ENCODE measurements around the gene GLI1. TPM values are rescaled to one million over a fixed set of nuclear protein-coding genes. Genes with fewer than 3 reads are reported as not detected.
"Not testable (repeated sequence)": the region's sequence is repeated elsewhere in the genome, so short reads cannot be mapped to it uniquely, and the experiment has no call there.

The GLI1 gene
- total RNA-seq, 2 donors from 2014 or later = 1.8 to 1.9 TPM

DNA sequence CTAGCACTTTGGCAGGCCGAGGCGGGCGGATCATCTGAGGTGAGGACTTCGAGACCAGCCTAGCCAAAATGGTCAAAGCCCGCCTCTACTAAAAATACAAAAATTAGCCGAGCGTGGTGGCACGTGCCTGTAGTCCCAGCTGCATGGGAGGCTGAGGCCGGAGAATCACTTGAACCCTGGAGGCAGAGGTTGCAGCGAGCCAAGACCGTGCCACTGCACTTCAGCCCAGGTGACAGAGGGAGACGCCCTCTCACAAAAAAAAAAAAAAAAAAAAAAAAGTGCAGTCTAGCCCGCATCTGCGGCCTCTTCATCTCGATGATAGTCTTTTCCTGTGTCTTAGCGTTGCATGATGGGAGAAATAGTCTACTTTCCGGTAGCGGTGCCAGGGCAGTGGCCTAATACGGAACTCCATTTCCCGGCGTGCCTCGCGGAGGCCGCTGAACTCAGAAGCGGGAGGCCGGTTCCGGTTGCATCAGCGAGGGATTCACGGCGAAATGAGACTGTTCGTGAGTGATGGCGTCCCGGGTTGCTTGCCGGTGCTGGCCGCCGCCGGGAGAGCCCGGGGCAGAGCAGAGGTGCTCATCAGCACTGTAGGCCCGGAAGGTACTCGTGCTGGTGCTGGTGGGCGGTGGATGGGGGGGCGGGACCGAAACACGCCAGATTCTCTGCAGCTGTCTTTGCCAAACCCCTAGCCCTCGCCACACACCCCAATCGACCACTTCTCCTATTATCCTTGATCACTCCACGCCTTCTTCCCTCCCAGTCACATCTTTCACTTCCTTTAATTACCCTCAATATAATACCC lies 28.2 kb downstream of the GLI1 start, which contains the start of gene MARS1:
Gene MARS1 (plus strand): TSS at position 472 of the 805 bp plus-strand sequence. CDS start 23 bp downstream, at position 495.
- intact Hi-C loops (cut with DNase I, micrococcal nuclease) = no loop called here
- ATAC-seq (peak; percentile 99), DNase-seq (peak; percentile 94 to 96)

DNA sequence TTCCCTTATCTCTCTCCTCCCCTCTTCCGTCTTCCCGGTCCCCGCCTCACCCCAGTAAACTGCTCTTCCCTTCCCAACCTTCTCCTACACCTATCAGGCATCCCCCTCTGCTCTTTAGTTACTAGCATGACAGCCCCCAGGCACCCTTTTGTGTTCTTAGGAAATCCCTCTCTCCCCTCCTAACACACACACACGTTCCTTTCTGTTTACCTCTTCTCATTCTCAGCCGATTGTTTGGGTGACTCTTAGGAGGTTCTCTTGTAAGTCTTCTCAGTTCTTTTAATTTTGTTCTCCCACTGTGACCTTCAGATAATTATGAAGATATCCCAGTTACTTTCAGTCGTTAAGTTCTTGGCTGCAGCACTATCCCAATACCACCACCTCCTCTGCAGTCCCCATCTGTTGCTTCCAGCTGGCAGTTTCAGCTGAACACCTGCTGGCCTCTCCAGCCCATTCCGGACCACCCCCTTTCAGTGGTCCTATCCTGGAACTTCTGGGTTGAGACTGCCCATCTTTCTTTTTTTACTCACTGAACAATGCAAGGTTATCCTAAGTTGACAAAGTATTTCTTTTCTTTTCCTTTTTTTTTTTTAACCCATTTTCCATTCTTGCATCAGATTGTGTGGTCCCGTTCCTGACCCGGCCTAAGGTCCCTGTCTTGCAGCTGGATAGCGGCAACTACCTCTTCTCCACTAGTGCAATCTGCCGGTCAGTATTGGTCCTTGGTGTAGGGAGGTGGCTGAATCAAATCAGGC lies 29.0 kb downstream of the GLI1 start:
- ATAC-seq = peak; percentile 40
- intact Hi-C loops (cut with DNase I, micrococcal nuclease) = no loop called here
- DNase-seq = no peak

DNA sequence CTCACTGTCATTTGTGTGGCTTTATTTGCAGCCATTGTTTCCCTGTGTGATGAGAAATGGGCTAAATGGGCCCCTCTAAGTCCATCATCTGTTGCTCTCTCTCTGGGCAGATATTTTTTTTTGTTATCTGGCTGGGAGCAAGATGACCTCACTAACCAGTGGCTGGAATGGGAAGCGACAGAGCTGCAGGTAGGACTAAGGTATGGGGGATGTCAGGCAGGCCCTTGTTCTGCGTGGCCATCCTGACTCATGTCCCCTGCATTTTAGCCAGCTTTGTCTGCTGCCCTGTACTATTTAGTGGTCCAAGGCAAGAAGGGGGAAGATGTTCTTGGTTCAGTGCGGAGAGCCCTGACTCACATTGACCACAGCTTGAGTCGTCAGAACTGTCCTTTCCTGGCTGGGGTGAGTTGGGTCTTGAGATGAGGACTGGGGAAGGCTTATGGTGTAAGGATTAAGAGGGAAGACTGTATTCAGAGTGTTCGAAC lies 29.6 kb downstream of the GLI1 start:
- ATAC-seq (no peak), DNase-seq (no peak)
- intact Hi-C loops (cut with DNase I, micrococcal nuclease) = no loop called here

DNA sequence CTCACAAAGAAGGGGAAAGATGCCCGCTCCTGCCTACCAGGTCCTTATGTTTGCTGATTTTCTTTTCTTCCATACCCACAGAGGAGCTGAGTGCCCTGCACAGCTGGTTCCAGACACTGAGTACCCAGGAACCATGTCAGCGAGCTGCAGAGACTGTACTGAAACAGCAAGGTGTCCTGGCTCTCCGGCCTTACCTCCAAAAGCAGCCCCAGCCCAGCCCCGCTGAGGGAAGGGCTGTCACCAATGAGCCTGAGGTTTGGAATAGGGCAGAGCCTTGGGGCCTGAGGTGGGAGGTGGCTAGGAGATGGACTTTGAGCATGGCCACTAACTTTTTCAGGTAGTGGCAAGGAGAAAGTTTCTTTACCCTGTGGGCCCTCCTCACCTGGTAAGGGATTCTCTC lies 30.5 kb downstream of the GLI1 start:
- intact Hi-C loops (cut with DNase I, micrococcal nuclease) = no loop called here
- ATAC-seq (no peak), DNase-seq (no peak)

DNA sequence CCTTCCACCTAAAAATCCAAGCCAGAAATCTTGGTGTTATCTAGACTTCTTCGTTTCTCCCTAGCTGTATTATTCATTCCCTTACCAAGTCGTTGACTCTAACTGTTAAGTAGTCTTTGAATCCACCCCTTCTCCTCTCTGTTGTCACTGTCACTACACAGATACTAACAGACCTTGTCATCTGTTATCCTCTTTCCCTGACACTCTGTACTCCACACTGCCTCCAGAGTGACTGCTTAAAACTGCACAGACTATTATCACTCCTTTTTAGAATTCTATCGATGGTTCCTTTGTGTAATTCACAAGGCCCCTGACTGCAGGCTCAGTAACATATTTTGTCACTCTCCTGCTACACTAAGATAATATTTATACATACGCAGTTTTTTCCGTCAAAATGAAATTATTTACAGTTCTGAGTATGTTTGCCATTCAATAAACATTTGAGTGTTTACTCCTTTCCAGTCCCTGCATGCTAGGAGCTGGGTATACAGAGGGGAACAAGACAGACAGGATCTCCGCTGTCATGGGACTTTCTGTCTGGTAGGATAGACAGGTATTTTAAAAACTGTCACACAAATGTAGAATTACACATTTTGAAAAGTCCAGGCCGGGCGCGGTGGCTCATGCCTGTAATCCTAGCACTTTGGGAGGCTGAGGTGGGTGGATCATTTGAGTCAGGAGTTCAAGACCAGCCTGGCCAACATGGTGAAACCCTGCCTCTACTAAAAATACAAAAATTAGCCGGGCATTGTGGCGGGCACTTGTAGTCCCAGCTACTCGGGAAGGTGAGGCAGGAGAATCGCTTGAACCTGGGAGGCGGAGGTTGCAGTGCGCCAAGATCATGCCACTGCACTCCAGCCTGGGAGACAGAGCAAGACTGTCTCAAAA lies 32.1 kb downstream of the GLI1 start:
- ATAC-seq (no peak), DNase-seq (no peak)
- intact Hi-C loops (cut with DNase I, micrococcal nuclease) = no loop called here

DNA sequence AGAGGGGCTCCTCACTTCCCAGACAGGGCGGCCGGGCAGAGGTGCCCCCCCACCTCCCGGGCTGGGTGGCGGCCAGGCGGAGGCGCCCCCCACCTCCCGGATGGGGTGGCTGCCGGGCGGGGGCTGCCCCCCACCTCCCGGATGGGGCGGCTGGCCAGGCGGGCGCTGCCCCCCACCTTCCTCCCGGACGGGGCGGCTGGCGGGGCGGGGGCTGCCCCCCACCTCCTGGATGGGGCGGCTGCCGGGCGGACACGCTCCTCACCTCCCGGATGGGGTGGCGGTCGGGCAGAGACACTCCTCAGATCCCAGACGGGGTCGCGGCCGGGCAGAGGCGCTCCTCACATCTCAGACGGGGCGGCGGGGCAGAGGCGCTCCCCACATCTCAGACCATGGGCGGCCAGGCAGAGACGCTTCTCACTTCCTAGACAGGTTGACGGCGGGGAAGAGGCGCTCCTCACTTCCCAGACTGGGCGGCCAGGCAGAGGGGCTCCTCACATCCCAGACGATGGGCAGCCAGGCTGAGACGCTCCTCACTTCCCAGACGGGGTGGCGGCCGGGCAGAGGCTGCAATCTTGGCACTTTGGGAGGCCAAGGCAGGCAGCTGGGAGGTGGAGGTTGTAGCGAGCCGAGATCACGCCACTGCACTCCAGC lies 35.6 kb downstream of the GLI1 start:
- intact Hi-C loops (cut with DNase I, micrococcal nuclease); DNase-seq; ATAC-seq: not testable (repeated sequence)

DNA sequence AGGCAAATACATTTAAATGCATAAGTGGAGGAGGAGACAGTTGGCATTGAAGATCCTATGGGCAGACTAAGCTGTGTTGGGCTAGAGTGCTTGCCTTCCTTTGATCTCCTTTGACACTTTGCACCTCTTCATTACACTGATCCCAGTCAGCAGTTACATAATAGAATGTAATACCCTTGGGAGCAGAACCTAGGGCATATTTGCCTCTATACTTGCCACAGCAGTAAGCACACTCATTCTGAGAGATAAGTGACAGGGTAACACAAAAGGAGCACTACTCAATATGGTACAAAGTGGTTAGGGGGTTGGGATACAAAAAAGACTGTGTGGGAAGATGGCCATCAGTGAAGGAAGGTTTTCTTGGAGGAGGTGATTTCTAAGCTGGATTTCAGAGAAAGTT lies 37.2 kb downstream of the GLI1 start:
- intact Hi-C loops (cut with DNase I, micrococcal nuclease) = no loop called here
- ATAC-seq (no peak), DNase-seq (no peak)

DNA sequence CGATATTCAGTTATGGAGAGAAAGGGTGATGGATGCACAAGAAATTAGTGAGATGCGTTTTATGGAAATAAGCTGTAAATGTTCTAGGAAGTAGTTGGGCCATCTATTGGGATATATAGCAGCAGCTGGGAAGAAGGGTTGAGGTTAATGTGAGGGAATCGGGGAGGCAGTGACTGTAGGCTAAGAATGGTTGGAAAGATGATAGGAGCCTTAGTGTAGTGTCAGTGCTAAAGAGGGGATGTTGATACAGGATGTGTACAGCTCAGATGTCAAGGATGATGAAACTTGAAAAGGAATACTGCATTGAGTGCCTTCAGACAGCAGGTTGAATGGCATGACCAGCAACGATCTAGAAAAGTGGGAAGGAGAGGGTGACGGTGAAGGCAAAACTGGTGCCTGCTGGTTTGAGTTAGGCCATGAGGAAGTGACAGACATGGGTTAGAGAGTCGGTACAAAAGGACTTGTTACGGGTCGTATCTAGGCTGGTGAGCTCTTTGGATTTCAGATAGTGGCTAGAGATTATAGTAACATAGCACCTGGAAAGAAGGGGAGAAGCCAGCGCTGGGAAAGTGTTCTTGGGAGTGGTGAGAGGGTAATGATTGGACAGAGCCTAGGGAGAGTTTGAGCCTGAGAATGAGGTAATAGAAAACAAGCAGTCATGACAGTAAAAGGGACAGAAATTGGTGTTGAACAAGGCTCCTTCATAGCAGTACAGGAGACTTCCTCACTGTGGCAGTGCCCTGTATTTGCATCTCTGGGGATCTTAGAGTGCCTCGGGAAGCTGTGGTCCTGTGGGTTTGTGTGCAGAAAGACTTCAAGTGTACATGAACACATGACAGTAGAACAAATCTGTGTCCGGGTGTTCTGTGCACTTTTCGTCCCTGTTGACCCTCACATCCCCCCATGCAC lies 37.9 kb downstream of the GLI1 start:
- intact Hi-C loops (cut with DNase I, micrococcal nuclease) = no loop called here
- ATAC-seq = no peak
- no peak for DNase-seq

DNA sequence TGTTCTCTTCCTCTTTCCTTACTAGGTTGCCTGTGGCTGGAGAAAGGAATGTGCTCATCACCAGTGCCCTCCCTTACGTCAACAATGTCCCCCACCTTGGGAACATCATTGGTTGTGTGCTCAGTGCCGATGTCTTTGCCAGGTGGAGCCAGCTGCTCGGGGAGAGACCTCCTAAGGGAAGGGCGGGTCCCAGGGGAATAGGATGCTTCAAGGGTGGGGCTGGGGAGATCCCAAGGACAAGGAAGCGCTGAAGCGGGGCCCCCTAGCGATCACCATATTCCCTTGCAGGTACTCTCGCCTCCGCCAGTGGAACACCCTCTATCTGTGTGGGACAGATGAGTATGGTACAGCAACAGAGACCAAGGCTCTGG lies 38.5 kb downstream of the GLI1 start:
- ATAC-seq = no peak

DNA sequence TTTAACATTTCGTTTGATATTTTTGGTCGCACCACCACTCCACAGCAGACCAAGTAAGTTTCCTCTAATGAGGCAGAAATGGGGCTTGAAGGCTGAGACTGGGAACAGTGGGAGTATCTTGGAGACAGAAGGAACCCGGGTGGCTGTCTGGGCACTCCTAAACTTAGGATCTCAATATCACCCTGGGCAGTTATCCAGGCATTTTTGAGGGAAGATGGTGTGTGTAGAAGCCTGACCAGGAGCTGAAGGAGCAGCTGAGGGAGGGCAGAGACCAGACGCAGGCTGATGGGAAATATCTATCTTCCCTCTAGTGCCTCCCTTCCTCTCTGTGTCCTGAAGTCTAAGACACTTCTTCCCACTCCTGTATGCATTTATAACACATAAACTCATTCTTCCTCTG lies 39.0 kb downstream of the GLI1 start:
- intact Hi-C loops (cut with DNase I, micrococcal nuclease) = no loop called here
- no peak for ATAC-seq
- DNase-seq = no peak

More for the DNA sequence above, 38.5 kb downstream of the GLI1 start:
- intact Hi-C loops (cut with DNase I, micrococcal nuclease) = no loop called here
- no peak for DNase-seq

DNA sequence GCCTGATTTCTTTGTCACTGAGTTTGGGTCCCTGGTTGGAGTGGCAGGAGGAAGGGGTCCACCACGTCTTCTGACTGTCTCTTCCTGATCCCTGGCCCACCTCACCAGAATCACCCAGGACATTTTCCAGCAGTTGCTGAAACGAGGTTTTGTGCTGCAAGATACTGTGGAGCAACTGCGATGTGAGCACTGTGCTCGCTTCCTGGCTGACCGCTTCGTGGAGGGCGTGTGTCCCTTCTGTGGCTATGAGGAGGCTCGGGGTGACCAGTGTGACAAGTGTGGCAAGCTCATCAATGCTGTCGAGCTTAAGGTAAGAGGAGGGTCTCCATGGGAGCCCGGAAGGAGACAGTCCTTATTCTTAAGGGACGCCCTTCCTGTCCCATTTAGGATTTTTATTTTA lies 40.6 kb downstream of the GLI1 start:
- ATAC-seq (no peak), DNase-seq (no peak)
- intact Hi-C loops (cut with DNase I, micrococcal nuclease) = no loop called here

DNA sequence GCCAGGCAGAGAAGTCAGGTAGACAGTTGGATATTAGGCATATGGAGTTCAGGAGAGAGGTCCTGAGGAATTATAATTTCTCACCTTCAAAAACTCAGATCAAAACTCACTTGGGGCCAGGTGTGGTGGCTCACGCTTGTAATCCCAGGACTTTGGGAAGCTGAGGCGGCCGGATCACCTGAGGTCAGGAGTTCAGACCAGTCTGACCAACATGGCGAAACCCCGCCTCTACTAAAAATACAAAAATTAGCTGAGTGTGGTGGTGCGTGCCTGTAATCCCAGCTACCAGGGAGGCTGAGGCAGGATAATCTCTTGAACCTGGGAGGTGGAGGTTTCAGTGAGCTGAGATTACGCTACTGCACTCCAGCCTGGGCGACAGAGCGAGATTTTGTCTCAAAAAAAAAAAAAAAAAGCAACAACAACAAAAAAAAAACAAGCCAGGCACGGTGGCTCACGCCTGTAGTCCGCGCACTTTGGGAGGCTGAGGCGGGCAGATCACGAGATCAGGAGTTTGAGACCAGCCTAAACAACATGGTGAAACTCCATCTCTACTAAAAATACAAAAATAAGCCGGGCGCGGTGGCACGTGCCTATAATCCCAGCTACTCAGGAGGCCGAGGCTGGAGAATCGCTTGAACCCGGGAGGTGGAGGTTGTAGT lies 42.9 kb downstream of the GLI1 start:
- ATAC-seq; intact Hi-C loops (cut with DNase I, micrococcal nuclease); DNase-seq: not testable (repeated sequence)

DNA sequence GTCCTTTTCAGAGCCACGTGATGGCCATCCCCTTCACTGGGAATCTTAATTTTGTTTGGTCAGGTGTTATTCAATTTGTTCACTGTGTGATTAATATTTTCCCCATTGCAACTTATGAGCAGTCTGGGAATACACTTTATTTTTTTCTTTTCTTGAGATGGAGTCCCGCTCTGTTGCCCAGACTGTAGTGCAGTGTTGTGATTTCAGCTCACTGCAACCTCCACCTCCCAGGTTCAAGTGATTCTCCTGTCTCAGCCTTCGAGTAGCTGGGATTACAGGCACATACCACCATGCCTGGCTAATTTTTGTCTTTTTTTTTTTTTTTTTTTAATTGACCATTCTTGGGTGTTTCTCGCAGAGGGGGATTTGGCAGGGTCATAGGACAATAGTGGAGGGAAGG lies 47.0 kb downstream of the GLI1 start:
- ATAC-seq; intact Hi-C loops (cut with DNase I, micrococcal nuclease); DNase-seq: not testable (repeated sequence)

DNA sequence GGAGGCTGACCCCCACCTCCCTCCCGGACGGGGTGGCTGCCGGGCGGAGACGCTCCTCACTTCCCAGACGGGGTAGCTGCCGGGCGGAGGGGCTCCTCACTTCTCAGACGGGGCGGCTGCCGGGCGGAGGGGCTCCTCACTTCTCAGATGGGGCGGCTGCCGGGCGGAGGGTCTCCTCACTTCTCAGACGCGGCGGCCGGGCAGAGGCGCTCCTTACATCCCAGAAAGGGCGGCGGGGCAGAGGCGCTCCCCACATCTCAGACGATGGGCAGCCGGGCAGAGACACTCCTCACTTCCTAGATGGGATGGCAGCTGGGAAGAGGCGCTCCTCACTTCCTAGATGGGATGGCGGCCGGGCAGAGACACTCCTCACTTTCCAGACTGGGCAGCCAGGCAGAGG lies 48.2 kb downstream of the GLI1 start:
- DNase-seq; ATAC-seq; intact Hi-C loops (cut with DNase I, micrococcal nuclease): not testable (repeated sequence)

DNA sequence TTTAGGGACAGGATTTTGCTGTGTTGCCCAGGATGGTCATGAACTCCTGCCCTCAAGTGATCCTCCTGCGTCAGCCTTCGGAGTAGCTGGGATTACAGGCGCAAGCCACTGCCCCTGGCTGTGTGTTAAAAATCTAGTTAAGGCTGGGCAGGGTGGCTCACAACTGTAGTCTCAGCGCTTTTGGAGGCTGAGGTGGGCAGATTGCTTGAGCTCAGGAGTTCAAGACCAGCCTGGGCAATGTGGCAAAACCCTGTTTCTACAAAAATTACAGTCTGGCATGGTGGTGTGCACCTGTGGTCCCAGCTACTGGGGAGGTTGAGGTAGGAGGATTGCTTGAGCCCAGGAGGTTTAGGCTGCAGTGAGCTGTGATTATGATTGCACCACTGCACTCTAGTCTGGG lies 51.6 kb downstream of the GLI1 start:
- ATAC-seq = no peak
- intact Hi-C loops (cut with DNase I, micrococcal nuclease) = no loop called here
- no peak for DNase-seq

DNA sequence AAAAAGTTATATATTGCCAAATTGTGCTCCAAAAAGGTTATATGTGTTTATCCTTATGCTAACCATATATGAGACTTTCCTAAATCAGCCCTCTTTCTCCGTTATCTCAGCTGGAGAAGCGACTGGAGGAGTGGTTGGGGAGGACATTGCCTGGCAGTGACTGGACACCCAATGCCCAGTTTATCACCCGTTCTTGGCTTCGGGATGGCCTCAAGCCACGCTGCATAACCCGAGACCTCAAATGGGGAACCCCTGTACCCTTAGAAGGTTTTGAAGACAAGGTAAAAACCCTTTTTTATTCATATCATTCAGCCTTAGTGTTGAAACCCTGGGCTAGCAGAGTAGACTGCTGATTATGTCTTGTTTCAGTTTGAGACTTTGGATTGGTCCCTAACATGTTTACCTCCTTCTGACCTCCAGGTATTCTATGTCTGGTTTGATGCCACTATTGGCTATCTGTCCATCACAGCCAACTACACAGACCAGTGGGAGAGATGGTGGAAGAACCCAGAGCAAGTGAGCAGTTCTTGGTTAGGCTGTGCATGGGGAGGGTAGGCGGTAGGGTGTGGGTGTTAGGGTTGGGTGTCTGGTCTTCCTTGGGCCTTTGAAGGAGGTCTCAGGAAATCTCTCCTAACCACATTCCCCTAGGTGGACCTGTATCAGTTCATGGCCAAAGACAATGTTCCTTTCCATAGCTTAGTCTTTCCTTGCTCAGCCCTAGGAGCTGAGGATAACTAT lies 52.2 kb downstream of the GLI1 start:
- DNase-seq (no peak), ATAC-seq (no peak)
- intact Hi-C loops (cut with DNase I, micrococcal nuclease) = no loop called here

All from left colon (tissue), 2 donors.